K562 (cell line): Measurements from ENCODE around the gene USH2A. TPM values are rescaled to one million over a fixed set of nuclear protein-coding genes. Genes with fewer than 3 reads are reported as not detected.

Experiments used
- ATAC-seq: fragments of 200-7000 bp; cut with Tn5 transposase; 3 replicates; pipeline ENCODE4 v1.9.1; 2020; ENCODE audit warnings: moderate library complexity
- BruUV-seq: library from RNA; stranded (reverse); fragments of 400-500 nt; replicated peaks from 2 replicates; lab custom pipeline; 2021; lab: Mats Ljungman, UMichigan
- CTCF ChIA-PET: fragments of 300-600 bp; formaldehyde crosslinking; extraction: SDS; loops from one replicate; lab custom pipeline; 2021; ENCODE audit warnings: low intra/inter-chr PET ratio; lab: Yijun Ruan, JAX
- POLR2A ChIA-PET: fragments of 300-600, 350-650 bp; sonication (Branson Sonifier 250); formaldehyde crosslinking; extraction: SDS; loops from one replicate; lab custom pipeline; 2021; ENCODE audit warnings: antibody characterized with exemption, inconsistent platforms; lab: Yijun Ruan, JAX
- DNase-seq, 4 experiments: peaks; one replicate each; pipeline versions ENCODE4 v3.0.0 to v3.0.0-alpha.2; 2011 to 2018; ENCODE audit warnings: low spot score in 3 of 4, mixed read lengths in 3 of 4; ENCODE audit errors: extremely low read depth in 1 of 4
- FAIRE-seq: peaks from 2 replicates; lab custom pipeline; 2011; peaks lifted over from hg19 to GRCh38; lab: Jason Lieb, UNC
- H2AFZ ChIP-seq: 2 replicates; pipeline ENCODE4 v1.6.0; 2011; ENCODE audit warnings: low read depth, low read length, control low read depth, inconsistent platforms
- H3K27ac ChIP-seq: fragments of 200-600 bp; 3 replicates; pipeline ENCODE4 v1.8.0; 2011; ENCODE audit warnings: low read depth, mild to moderate bottlenecking, control low read depth, inconsistent platforms, low read length, moderate library complexity, mixed read lengths; ENCODE audit errors: extremely low read depth
- H3K27me3 ChIP-seq, 2 experiments: fragments of 300-600 bp in 1 of 2; 2 replicates in 1 of 2; 3 replicates in 1 of 2; pipeline versions ENCODE4 v1.6.0 to v1.8.0; 2011; ENCODE audit warnings: inconsistent platforms in 2 of 2, low read length in 2 of 2, mild to moderate bottlenecking in 1 of 2, mixed read lengths in 1 of 2, moderate library complexity in 1 of 2; ENCODE audit not compliant: control insufficient read depth in 2 of 2, insufficient read depth in 2 of 2
- H3K36me3 ChIP-seq: fragments of 300-600 bp; 3 replicates; pipeline ENCODE4 v1.8.0; 2011; ENCODE audit warnings: mild to moderate bottlenecking, low read length, inconsistent platforms; ENCODE audit not compliant: control insufficient read depth, insufficient read depth
- H3K4me1 ChIP-seq, 2 experiments: fragments of 200-600 bp in 1 of 2; replicated peaks in 1 of 2; 2 replicates in 1 of 2; 3 replicates in 1 of 2; pipeline versions ENCODE4 v1.5.1 to v1.8.0; 2011; ENCODE audit warnings: inconsistent platforms in 2 of 2, low read length in 2 of 2, mild to moderate bottlenecking in 1 of 2, mixed read lengths in 1 of 2, moderate library complexity in 1 of 2; ENCODE audit not compliant: control insufficient read depth in 2 of 2, insufficient read depth in 2 of 2
- H3K4me2 ChIP-seq: 2 replicates; pipeline ENCODE4 v1.6.1; 2011; ENCODE audit warnings: low read length, control low read depth, inconsistent platforms, mixed read lengths; ENCODE audit not compliant: insufficient read depth
- H3K4me3 ChIP-seq: fragments of 200-600 bp; sonication (generic), shearing (Covaris generic); 2 replicates; pipeline ENCODE4 v1.5.1; 2016; ENCODE audit warnings: control low read depth, inconsistent platforms
- H3K79me2 ChIP-seq: fragments of 200-600 bp; 3 replicates; pipeline ENCODE4 v1.8.0; 2011; ENCODE audit warnings: low read length, inconsistent platforms; ENCODE audit not compliant: control insufficient read depth, insufficient read depth
- H3K9ac ChIP-seq, 2 experiments: 2 replicates each; pipeline versions ENCODE4 v1.6.0 to v1.6.1; 2011; ENCODE audit warnings: low read depth in 2 of 2, low read length in 2 of 2, control low read depth in 1 of 2, inconsistent platforms in 1 of 2, mild to moderate bottlenecking in 1 of 2, mixed read lengths in 1 of 2; ENCODE audit not compliant: insufficient read depth in 1 of 2
- H3K9me1 ChIP-seq: one replicate; pipeline ENCODE4 v1.6.0; 2011; ENCODE audit warnings: inconsistent platforms, mild to moderate bottlenecking, low read length, moderate library complexity; ENCODE audit not compliant: control insufficient read depth, insufficient read depth
- H3K9me3 ChIP-seq: replicated peaks from 2 replicates; pipeline ENCODE4 v1.5.1; 2011; ENCODE audit warnings: low read depth, low read length, inconsistent platforms; ENCODE audit not compliant: control insufficient read depth, insufficient read depth
- H4K20me1 ChIP-seq: replicated peaks from 2 replicates; pipeline ENCODE4 v1.6.1; 2011; ENCODE audit warnings: low read length, inconsistent platforms, mixed read lengths; ENCODE audit not compliant: control insufficient read depth, insufficient read depth
- BRF1 ChIP-seq: IDR thresholded peaks from 3 replicates; pipeline ENCODE4 v1.6.1; 2011; ENCODE audit warnings: borderline replicate concordance, mild to moderate bottlenecking; ENCODE audit not compliant: insufficient read length; ENCODE audit errors: extremely low read depth
- POU5F1 ChIP-seq: fragments of 150-350 bp; IDR thresholded peaks from 2 replicates; pipeline ENCODE4 v1.6.1; 2014; ENCODE audit warnings: borderline replicate concordance, low read length, low read depth, mild to moderate bottlenecking; ENCODE audit not compliant: partially characterized antibody
- SMARCC2 ChIP-seq: fragments of 450-650 bp; IDR thresholded peaks from 2 replicates; pipeline ENCODE4 v1.6.1; 2017; ENCODE audit warnings: antibody characterized with exemption, moderate library complexity, mild to moderate bottlenecking, low read depth
- SRSF9 ChIP-seq: fragments of 200-400 bp; formaldehyde crosslinking; IDR thresholded peaks from 2 replicates; pipeline ENCODE4 v1.6.1; 2017; ENCODE audit warnings: low read depth, low read length, borderline replicate concordance
- TAF7 ChIP-seq: fragments of 450-650 bp; IDR thresholded peaks from 2 replicates; pipeline ENCODE4 v1.6.1; 2016; ENCODE audit warnings: missing genetic modification characterization, missing compliant biosample characterization
- TFE3 ChIP-seq: fragments of 450-650 bp; formaldehyde crosslinking; IDR thresholded peaks from 2 replicates; pipeline ENCODE4 v1.4.0; 2020; ENCODE audit warnings: mild to moderate bottlenecking, mixed read lengths
- WGBS: fragments of 100-300 bp; shearing (Covaris generic); methylation state at CpG from one replicate; pipeline ENCODE4 v1.1.6; 2016; ENCODE audit warnings: low coverage, mixed read lengths; ENCODE audit not compliant: insufficient coverage; ENCODE audit errors: missing lambda C conversion rate; 5-methylcytosine and 5-hydroxymethylcytosine counted together
- in situ Hi-C: fragments of 300-500 bp; cut with MboI; formaldehyde crosslinking; loops from 4 replicates; pipeline ENCODE4 v1.15.0; 2018; ENCODE audit warnings: inconsistent platforms, mixed read lengths
- intact Hi-C: fragments of 100-400 bp; cut with micrococcal nuclease; formaldehyde crosslinking; loops from 2 replicates; pipeline ENCODE4 v1.14.2; 2022
- polyA plus RNA-seq, 8 experiments: library from polyadenylated mRNA; depleted of rRNA in 4 of 8; stranded (reverse) in 5 of 8; unstranded in 3 of 8; fragments of >200 nt; fragmentation: Nextera tagmentation in 2 of 8; fragmentation: Illumina TruSeq in 1 of 8; extraction: Ambion mirVana in 2 of 8; extraction: Trizol in 1 of 8; gene quantifications; 2 replicates each; pipeline versions ENCODE4 v1.2.1 to v1.2.3, GENCODE V29; 2011 to 2014; ENCODE audit warnings: inconsistent platforms in 1 of 8, missing spikeins in 1 of 8
- total RNA-seq, 7 experiments: library from RNA; depleted of rRNA in 6 of 7; stranded (reverse); fragments of >200 nt in 6 of 7; fragmentation: Illumina TruSeq in 2 of 7; extraction: Trizol in 2 of 7; gene quantifications; 2 replicates each; pipeline versions ENCODE4 v1.2.1 to v1.2.3, GENCODE V29; 2011 to 2021; ENCODE audit warnings: low replicate concordance in 1 of 7
- TF ChIP-seq, protein P1 (sequence below), 3 experiments: fragments of 200-800 bp in 1 of 3; fragments of 250-450 bp in 1 of 3; fragments of 450-650 bp in 1 of 3; sonication (Bioruptor Pico) in 1 of 3; sonication (Bioruptor generic) in 1 of 3; formaldehyde crosslinking in 1 of 3; IDR thresholded peaks; 2 replicates each; pipeline versions ENCODE4 v1.6.1 to v1.8.0; 2016 to 2022; ENCODE audit warnings: mild to moderate bottlenecking in 2 of 3, missing genetic modification characterization in 2 of 3, missing compliant biosample characterization in 1 of 3, moderate library complexity in 1 of 3
- TF ChIP-seq, protein P2 (sequence below): IDR thresholded peaks from 2 replicates; pipeline ENCODE4 v1.6.1; 2016; ENCODE audit warnings: missing genetic modification characterization, missing compliant biosample characterization

Gene USH2A
- total and polyA plus RNA-seq, 9 of the 15 experiments (the other 6 are each of a cell fraction or from before 2014, with no cell fraction given) = under 0.01 TPM; not detected in 7

DNA sequence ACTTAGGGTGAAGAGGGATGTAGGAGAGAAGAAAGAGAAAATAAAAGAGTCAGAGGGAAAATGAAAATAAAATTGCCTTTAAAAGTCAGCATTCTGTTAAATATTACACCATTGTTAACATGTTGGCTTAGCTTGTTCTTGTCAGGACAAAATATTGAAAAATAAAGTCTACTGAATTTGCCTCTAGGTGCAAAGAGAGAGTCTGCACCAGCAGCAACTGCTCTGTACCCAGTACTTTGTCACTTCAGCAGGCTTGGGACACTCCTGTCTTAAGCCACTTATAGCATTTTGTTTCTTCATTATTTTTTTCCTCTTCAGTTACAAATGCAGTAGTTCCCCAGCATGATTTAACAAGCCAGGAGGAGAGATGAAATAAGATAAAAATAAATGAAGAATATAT lies 11.0 kb upstream of the USH2A start (continued):
- TF ChIP-seq, protein P1, sequence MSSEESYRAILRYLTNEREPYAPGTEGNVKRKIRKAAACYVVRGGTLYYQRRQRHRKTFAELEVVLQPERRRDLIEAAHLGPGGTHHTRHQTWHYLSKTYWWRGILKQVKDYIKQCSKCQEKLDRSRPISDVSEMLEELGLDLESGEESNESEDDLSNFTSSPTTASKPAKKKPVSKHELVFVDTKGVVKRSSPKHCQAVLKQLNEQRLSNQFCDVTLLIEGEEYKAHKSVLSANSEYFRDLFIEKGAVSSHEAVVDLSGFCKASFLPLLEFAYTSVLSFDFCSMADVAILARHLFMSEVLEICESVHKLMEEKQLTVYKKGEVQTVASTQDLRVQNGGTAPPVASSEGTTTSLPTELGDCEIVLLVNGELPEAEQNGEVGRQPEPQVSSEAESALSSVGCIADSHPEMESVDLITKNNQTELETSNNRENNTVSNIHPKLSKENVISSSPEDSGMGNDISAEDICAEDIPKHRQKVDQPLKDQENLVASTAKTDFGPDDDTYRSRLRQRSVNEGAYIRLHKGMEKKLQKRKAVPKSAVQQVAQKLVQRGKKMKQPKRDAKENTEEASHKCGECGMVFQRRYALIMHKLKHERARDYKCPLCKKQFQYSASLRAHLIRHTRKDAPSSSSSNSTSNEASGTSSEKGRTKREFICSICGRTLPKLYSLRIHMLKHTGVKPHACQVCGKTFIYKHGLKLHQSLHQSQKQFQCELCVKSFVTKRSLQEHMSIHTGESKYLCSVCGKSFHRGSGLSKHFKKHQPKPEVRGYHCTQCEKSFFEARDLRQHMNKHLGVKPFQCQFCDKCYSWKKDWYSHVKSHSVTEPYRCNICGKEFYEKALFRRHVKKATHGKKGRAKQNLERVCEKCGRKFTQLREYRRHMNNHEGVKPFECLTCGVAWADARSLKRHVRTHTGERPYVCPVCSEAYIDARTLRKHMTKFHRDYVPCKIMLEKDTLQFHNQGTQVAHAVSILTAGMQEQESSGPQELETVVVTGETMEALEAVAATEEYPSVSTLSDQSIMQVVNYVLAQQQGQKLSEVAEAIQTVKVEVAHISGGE (CRISPR knock-in tag; IDR thresholded peaks at IDR 0.05) = no peak
- TF ChIP-seq SMARCC2 (no peak), BRF1 (no peak)

DNA sequence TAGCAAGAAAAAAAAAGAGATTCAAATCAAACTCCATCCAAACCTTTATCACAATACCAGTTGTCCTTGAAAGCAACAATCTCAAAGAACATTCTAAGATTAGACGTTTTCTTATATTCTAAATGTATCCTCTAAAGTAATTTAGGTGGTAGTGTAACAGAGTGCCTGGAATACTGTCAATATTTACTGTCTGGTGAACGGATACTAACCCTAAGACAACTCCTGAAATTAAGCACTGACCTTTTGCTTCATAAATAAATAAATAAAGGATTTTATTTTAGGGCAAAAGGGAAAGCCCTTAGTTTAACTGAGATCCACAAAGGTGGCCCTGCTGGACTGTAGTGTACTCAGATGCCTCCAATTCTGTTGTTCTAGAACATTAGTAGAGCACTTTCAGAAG lies 9.9 kb upstream of the USH2A start:
- ATAC-seq (no peak), FAIRE-seq (no peak), DNase-seq (no peak)
- Histone ChIP-seq H3K9ac (no peak overlapping the region), H4K20me1 (no peaks in the 10 kb centered on the region), H3K27ac (no peak overlapping the region), H3K4me2 (no peak overlapping the region), H3K9me1 (no peaks in the 10 kb centered on the region), H3K36me3 (no peaks in the 10 kb centered on the region), H3K9me3 (no peaks in the 10 kb centered on the region; the same call in 1 of the 2 replicates), H3K79me2 (no peaks in the 10 kb centered on the region), H3K27me3 (no peaks in the 10 kb centered on the region), H3K4me3 (no peak overlapping the region), H3K4me1 (no peaks in the 10 kb centered on the region), H2AFZ (no peak overlapping the region)
- intact Hi-C loops = no loop called here
- CTCF ChIA-PET = no interaction called here
- 0% methylated on average over 2 of the region's 2 CpGs for WGBS
- in situ Hi-C loops = no loop called here
- BruUV-seq = no TSS peak
- POLR2A ChIA-PET = no interaction called here
- TF ChIP-seq TAF7 (tag) (no peak), POU5F1 (no peak), SRSF9 (no peak), TFE3 (no peak), SMARCC2 (no peak)
- TF ChIP-seq, protein P2, sequence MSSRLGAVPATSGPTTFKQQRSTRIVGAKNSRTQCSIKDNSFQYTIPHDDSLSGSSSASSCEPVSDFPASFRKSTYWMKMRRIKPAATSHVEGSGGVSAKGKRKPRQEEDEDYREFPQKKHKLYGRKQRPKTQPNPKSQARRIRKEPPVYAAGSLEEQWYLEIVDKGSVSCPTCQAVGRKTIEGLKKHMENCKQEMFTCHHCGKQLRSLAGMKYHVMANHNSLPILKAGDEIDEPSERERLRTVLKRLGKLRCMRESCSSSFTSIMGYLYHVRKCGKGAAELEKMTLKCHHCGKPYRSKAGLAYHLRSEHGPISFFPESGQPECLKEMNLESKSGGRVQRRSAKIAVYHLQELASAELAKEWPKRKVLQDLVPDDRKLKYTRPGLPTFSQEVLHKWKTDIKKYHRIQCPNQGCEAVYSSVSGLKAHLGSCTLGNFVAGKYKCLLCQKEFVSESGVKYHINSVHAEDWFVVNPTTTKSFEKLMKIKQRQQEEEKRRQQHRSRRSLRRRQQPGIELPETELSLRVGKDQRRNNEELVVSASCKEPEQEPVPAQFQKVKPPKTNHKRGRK (tag) = no peak
